Heart left ventricle (tissue), 13 donors: Measurements from ENCODE around the gene RELL1.

Experiments
- CTCF ChIP-seq, 12 donors: fragments of 200-600 bp; sonication (generic) in 4 of 12; IDR thresholded peaks; one replicate each; pipeline versions ENCODE4 v1.5.0 to v1.8.0; 2018 to 2022; ENCODE audit warnings: antibody characterized with exemption in 12 of 12, mild to moderate bottlenecking in 5 of 12
- POLR2A ChIP-seq, 2 donors: fragments of 450-650 bp; IDR thresholded peaks; one replicate each; pipeline ENCODE4 v1.6.1; 2017; ENCODE audit warnings: antibody characterized with exemption in 2 of 2, mild to moderate bottlenecking in 2 of 2, moderate library complexity in 2 of 2
- donor health status: ischemic (EF 13 %, LVEDD 7.1; RV severe dilation, severe dysfunction).
- donor health status: DM: no; HTN: yes; CAD: no.
- donor health status: DM: no; HTN: no; CAD: no.
- donor health status: ischemic (EF 25% LVEDD 6.9; RV normal size, moderate dysfunction).
- donor health status: ischemic (EF 25% LVEDD 5.7; RV mildly dilated, moderate dysfunction).
- donor health status: ischemic (EF 35%, LVEDD 5.7; RV mildly dilated, moderate dysfunction).
- donor health status: nonischemic (EF 11% LVEDD 7.7; RV severe dilation, severe dysfunction).
- donor health status: DM: yes; HTN: yes; CAD: no.
- donor health status: PGD.
- donor health status: ischemic (EF 29% LVEDD 5.4; RV normal size, mild dysfunction).
- donor health status: nonischemic (EF 23%, LVEDD 6.1; RV moderate dilation, normal function).

- no peak for TF ChIP-seq CTCF (IDR thresholded peaks at IDR 0.05)
- no peak for TF ChIP-seq POLR2A (IDR thresholded peaks at IDR 0.05)
These were observed 94.8 kb downstream of the RELL1 start for GRCh38 chr4:37591349-37591748.
